Measurements from ENCODE around the gene KCNQ4.

KCNQ4 gene

GRCh38 chr1:40777224-40777970, 6.2 kb upstream of the KCNQ4 start:
- no peak for DNase-seq (ENCODE audit: low read depth)

GRCh38 chr1:40780678-40781607, 2.6 kb upstream of the KCNQ4 start:
- no peak for DNase-seq (ENCODE audit: low read depth)

- DNase-seq (ENCODE audit: low read depth) = no peak
Measured at GRCh38 chr1:40781608-40781971, 2.0 kb upstream of the KCNQ4 start.

GRCh38 chr1:40782371-40782956, 1.1 kb upstream of the KCNQ4 start:
- no peak for DNase-seq (ENCODE audit: low read depth)

GRCh38 chr1:40784141-40784770, 669 bp downstream of the KCNQ4 start:
- no peak for DNase-seq (ENCODE audit: low read depth)

GRCh38 chr1:40784771-40785151, 1.2 kb downstream of the KCNQ4 start:
- DNase-seq (ENCODE audit: low read depth) = no peak

- no peak for DNase-seq (ENCODE audit: low read depth)
Measured at GRCh38 chr1:40785446-40785845, 1.9 kb downstream of the KCNQ4 start.

GRCh38 chr1:40786171-40786994, 2.8 kb downstream of the KCNQ4 start:
- DNase-seq (ENCODE audit: low read depth) = no peak

- no peak for DNase-seq (ENCODE audit: low read depth)
Measured at GRCh38 chr1:40786995-40787705, 3.6 kb downstream of the KCNQ4 start.

- no peak for DNase-seq (ENCODE audit: low read depth)
Measured at GRCh38 chr1:40787737-40788560, 4.4 kb downstream of the KCNQ4 start.

- no peak for DNase-seq (ENCODE audit: low read depth)
Measured at GRCh38 chr1:40788561-40789341, 5.2 kb downstream of the KCNQ4 start.

GRCh38 chr1:40789342-40789598, 5.7 kb downstream of the KCNQ4 start:
- DNase-seq (ENCODE audit: low read depth) = no peak

GRCh38 chr1:40789661-40790430, 6.3 kb downstream of the KCNQ4 start:
- DNase-seq (ENCODE audit: low read depth) = no peak

GRCh38 chr1:40792036-40792435, 8.4 kb downstream of the KCNQ4 start:
- no peak for DNase-seq (ENCODE audit: low read depth)

- DNase-seq (ENCODE audit: low read depth) = no peak
Measured at GRCh38 chr1:40793617-40794016, 10.0 kb downstream of the KCNQ4 start.

GRCh38 chr1:40794048-40794447, 10.5 kb downstream of the KCNQ4 start:
- DNase-seq (ENCODE audit: low read depth) = no peak

GRCh38 chr1:40794974-40795715, 11.6 kb downstream of the KCNQ4 start:
- DNase-seq (ENCODE audit: low read depth) = no peak
